Measurements from ENCODE around the gene SMARCA4. TPM values are rescaled to one million over a fixed set of nuclear protein-coding genes. Genes with fewer than 3 reads are reported as not detected.

Gene SMARCA4
- total and polyA plus RNA-seq, 2 experiments from 2014 or later, result 177 to 336 TPM

DNA sequence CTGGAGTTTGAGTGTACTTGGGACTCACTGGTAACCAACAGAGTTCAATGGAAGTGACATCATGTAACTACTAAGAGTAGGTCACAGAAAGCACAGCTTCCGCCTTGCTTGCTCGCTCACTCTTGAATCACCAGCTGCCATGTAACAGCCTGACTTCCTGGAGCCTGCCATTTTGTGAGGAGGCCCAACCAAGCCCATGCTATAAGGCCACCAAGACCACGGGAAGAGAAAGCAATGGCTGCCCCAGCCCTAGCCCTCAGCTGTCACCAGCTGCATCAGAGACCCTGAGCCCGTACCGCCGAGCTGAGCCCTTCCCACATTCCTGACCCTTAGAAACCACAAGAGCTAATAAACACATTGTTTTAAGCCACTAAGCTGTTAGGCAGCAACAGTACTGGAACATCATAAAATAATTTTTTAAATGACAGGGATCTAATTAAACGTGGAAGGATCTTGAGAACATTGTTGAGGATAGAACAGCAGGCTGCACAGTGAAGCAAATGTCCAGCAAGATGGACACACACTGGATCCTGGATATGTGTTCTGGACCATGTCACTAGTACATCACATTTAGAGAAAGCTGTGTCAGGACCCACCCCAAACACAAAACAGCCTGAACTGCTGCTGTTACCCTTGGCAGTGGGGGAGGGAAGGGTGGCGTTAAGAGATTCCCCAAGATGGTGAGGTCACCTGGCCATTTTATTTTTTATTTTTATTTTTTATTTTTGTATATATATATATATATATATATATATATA, 106.7 kb downstream of the SMARCA4 start:
- no peaks in the 10 kb centered on the region for H3K36me3 ChIP-seq (ENCODE audit: insufficient read depth)

DNA sequence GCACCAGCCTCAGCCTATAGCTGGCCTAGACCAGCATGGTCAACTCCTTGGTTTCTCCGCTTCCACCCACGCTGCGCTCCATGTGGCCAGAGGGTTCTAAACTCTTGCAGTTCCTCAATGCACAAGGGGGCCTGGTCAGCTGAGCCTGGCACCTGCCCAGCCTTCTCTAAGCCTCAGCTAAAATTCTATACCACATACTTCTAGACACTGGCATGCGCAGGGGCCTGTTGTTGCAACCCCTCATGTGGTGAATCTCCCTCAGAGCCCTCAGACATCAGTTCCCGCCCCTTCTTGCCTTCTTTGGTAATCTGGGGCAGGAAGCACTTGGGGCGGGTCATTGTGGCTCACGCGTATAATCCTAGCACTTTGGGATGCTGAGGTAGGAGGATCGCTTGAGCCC, 108.7 kb downstream of the SMARCA4 start:
- no peaks in the 10 kb centered on the region for H3K79me2 ChIP-seq (replicated peaks; ENCODE audit: insufficient read depth)
- Mint-ChIP-seq H3K27me3 (ENCODE audit: insufficient read depth, low read depth, poor library complexity) (peaks cover 31% of the 10 kb centered on the region), H3K36me3 (ENCODE audit: low read depth) (peaks cover 27% of the 10 kb centered on the region), H3K27ac (peak overlapping the region; percentile 45; the same call in 1 of the 2 replicates), H3K4me1 (peaks cover 4% of the 10 kb centered on the region), H3K9me3 (peaks cover 3% of the 10 kb centered on the region), H3K4me3 (no peak overlapping the region)
- H3K27me3 ChIP-seq (ENCODE audit: insufficient read depth), result no peaks in the 10 kb centered on the region
- ATAC-seq (peak; percentile 58), DNase-seq (ENCODE audit: low spot score) (peak; percentile 60)
- H3K9me2 ChIP-seq (ENCODE audit: insufficient read depth), result no peaks in the 10 kb centered on the region
- no peak overlapping the region for H3K4me3 ChIP-seq
- no peak overlapping the region for H2AFZ ChIP-seq
- no peaks in the 10 kb centered on the region for H3K4me1 ChIP-seq (ENCODE audit: insufficient read depth)
- H3F3A ChIP-seq (replicated peaks; ENCODE audit: low read depth), result 0 out of 2 replicates have a peak, but pooled peaks cover 2% of the 10 kb centered on the region
- no peaks in the 10 kb centered on the region; the same call in 1 of the 2 replicates for H4K20me1 ChIP-seq (replicated peaks; ENCODE audit: insufficient read depth)
- H3K27ac ChIP-seq (ENCODE audit: low read depth), result no peak overlapping the region
- no peak overlapping the region for H3K4me2 ChIP-seq
- H3K36me3 ChIP-seq (ENCODE audit: insufficient read depth), result no peaks in the 10 kb centered on the region
- TF ChIP-seq JUNB (IDR thresholded peaks at IDR 0.05; ENCODE audit: unreplicated experiment), result no peak
- TF ChIP-seq, protein P1, sequence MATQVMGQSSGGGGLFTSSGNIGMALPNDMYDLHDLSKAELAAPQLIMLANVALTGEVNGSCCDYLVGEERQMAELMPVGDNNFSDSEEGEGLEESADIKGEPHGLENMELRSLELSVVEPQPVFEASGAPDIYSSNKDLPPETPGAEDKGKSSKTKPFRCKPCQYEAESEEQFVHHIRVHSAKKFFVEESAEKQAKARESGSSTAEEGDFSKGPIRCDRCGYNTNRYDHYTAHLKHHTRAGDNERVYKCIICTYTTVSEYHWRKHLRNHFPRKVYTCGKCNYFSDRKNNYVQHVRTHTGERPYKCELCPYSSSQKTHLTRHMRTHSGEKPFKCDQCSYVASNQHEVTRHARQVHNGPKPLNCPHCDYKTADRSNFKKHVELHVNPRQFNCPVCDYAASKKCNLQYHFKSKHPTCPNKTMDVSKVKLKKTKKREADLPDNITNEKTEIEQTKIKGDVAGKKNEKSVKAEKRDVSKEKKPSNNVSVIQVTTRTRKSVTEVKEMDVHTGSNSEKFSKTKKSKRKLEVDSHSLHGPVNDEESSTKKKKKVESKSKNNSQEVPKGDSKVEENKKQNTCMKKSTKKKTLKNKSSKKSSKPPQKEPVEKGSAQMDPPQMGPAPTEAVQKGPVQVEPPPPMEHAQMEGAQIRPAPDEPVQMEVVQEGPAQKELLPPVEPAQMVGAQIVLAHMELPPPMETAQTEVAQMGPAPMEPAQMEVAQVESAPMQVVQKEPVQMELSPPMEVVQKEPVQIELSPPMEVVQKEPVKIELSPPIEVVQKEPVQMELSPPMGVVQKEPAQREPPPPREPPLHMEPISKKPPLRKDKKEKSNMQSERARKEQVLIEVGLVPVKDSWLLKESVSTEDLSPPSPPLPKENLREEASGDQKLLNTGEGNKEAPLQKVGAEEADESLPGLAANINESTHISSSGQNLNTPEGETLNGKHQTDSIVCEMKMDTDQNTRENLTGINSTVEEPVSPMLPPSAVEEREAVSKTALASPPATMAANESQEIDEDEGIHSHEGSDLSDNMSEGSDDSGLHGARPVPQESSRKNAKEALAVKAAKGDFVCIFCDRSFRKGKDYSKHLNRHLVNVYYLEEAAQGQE (IDR thresholded peaks at IDR 0.05; ENCODE audit: unreplicated experiment), result no peak
- TF ChIP-seq STAT1 (IDR thresholded peaks at IDR 0.05; ENCODE audit: unreplicated experiment), result no peak
- TF ChIP-seq ZNF331 (CRISPR knock-in tag; IDR thresholded peaks at IDR 0.05; ENCODE audit: low read depth), result no peak
- TF ChIP-seq EZH2phosphoT487 (IDR thresholded peaks at IDR 0.05; ENCODE audit: unreplicated experiment), result no peak
- TF ChIP-seq, protein P2, sequence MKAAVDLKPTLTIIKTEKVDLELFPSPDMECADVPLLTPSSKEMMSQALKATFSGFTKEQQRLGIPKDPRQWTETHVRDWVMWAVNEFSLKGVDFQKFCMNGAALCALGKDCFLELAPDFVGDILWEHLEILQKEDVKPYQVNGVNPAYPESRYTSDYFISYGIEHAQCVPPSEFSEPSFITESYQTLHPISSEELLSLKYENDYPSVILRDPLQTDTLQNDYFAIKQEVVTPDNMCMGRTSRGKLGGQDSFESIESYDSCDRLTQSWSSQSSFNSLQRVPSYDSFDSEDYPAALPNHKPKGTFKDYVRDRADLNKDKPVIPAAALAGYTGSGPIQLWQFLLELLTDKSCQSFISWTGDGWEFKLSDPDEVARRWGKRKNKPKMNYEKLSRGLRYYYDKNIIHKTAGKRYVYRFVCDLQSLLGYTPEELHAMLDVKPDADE (IDR thresholded peaks at IDR 0.05), result no peak
- no peak for TF ChIP-seq ZNF114 (CRISPR knock-in tag; IDR thresholded peaks at IDR 0.05)
- TF ChIP-seq EZH2 (IDR thresholded peaks at IDR 0.05; ENCODE audit: low read depth, unreplicated experiment), result no peak
- TF ChIP-seq NANOG (IDR thresholded peaks at IDR 0.05; ENCODE audit: borderline replicate concordance), result no peak
- TF ChIP-seq, protein P3, sequence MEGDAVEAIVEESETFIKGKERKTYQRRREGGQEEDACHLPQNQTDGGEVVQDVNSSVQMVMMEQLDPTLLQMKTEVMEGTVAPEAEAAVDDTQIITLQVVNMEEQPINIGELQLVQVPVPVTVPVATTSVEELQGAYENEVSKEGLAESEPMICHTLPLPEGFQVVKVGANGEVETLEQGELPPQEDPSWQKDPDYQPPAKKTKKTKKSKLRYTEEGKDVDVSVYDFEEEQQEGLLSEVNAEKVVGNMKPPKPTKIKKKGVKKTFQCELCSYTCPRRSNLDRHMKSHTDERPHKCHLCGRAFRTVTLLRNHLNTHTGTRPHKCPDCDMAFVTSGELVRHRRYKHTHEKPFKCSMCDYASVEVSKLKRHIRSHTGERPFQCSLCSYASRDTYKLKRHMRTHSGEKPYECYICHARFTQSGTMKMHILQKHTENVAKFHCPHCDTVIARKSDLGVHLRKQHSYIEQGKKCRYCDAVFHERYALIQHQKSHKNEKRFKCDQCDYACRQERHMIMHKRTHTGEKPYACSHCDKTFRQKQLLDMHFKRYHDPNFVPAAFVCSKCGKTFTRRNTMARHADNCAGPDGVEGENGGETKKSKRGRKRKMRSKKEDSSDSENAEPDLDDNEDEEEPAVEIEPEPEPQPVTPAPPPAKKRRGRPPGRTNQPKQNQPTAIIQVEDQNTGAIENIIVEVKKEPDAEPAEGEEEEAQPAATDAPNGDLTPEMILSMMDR (conservative IDR thresholded peaks at IDR 0.05; ENCODE audit: low read depth in 2 of 2), result no peak
- no peak for TF ChIP-seq POLR2AphosphoS5 (IDR thresholded peaks at IDR 0.05; ENCODE audit: low read depth)
- TF ChIP-seq CREB1 (CRISPR knock-in tag; IDR thresholded peaks at IDR 0.05; ENCODE audit: low read depth), result no peak

More for the DNA sequence above, 106.7 kb downstream of the SMARCA4 start:
- no peak for TF ChIP-seq ZNF114 (CRISPR knock-in tag; IDR thresholded peaks at IDR 0.05)
- TF ChIP-seq ZNF331 (CRISPR knock-in tag; IDR thresholded peaks at IDR 0.05; ENCODE audit: low read depth), result peak; percentile 68
- H3K4me1 Mint-ChIP-seq, result peaks cover 4% of the 10 kb centered on the region
- no peak for ATAC-seq
- H3K27me3 Mint-ChIP-seq (ENCODE audit: insufficient read depth, low read depth, poor library complexity), result peaks cover 27% of the 10 kb centered on the region
- H3K27me3 ChIP-seq (ENCODE audit: insufficient read depth), result no peaks in the 10 kb centered on the region
- H3K9me3 Mint-ChIP-seq, result peaks cover 3% of the 10 kb centered on the region; the same call in 2 of the 3 replicates
- no peak for DNase-seq (ENCODE audit: low spot score)
- H2AFZ ChIP-seq, result no peak overlapping the region
- no peak overlapping the region; the same call in 1 of the 2 replicates for H3K27ac Mint-ChIP-seq
- 0 out of 2 replicates have a peak, but pooled peaks cover 3% of the 10 kb centered on the region for H4K20me1 ChIP-seq (replicated peaks; ENCODE audit: insufficient read depth)
- H3K79me2 ChIP-seq (replicated peaks; ENCODE audit: insufficient read depth), result no peaks in the 10 kb centered on the region
- H3K4me1 ChIP-seq (ENCODE audit: insufficient read depth), result no peaks in the 10 kb centered on the region
- H3K9me2 ChIP-seq (ENCODE audit: insufficient read depth), result no peaks in the 10 kb centered on the region
- H3F3A ChIP-seq (replicated peaks; ENCODE audit: low read depth), result 0 out of 2 replicates have a peak, but pooled peaks cover 2% of the 10 kb centered on the region
- peaks cover 37% of the 10 kb centered on the region for H3K36me3 Mint-ChIP-seq (ENCODE audit: low read depth)
- no peak overlapping the region for H3K4me3 Mint-ChIP-seq
- H3K4me3 ChIP-seq, result no peak overlapping the region
- H3K4me2 ChIP-seq, result no peak overlapping the region
- H3K27ac ChIP-seq (ENCODE audit: low read depth), result 0 out of 2 replicates have a peak overlapping the region, but pooled peaks have one; percentile 26

Measured in GM23338 (cell line).